HG02852 (cell line): Measurements from ENCODE around the gene NPHP4.

Experiments used
- ATAC-seq: cut with Tn5 transposase; IDR thresholded peaks from one replicate; pipeline ENCODE4 v1.9.1; 2021; ENCODE audit warnings: mild to moderate bottlenecking, moderate library complexity; ENCODE audit not compliant: unreplicated experiment

The NPHP4 gene

GRCh38 chr1:5975133-5975880, 16.9 kb downstream of the NPHP4 start:
- ATAC-seq: no peak

- no peak for ATAC-seq
Measured at GRCh38 chr1:5974631-5975030, 17.6 kb downstream of the NPHP4 start.

- ATAC-seq: no peak
Measured at GRCh38 chr1:5973771-5974170, 18.5 kb downstream of the NPHP4 start.

GRCh38 chr1:5972198-5972520, 20.1 kb downstream of the NPHP4 start:
- ATAC-seq: no peak

GRCh38 chr1:5971471-5972197, 20.6 kb downstream of the NPHP4 start:
- ATAC-seq: no peak

GRCh38 chr1:5970610-5971273, 21.5 kb downstream of the NPHP4 start:
- no peak for ATAC-seq

- ATAC-seq: no peak
Measured at GRCh38 chr1:5969168-5969567, 23.1 kb downstream of the NPHP4 start.

- ATAC-seq: no peak
Measured at GRCh38 chr1:5968161-5968736, 24.0 kb downstream of the NPHP4 start.

GRCh38 chr1:5967351-5968160, 24.7 kb downstream of the NPHP4 start:
- no peak for ATAC-seq

GRCh38 chr1:5966543-5967205, 25.6 kb downstream of the NPHP4 start:
- ATAC-seq: no peak

- ATAC-seq: no peak
Measured at GRCh38 chr1:5965586-5966131, 26.6 kb downstream of the NPHP4 start.

- ATAC-seq: no peak
Measured at GRCh38 chr1:5962265-5963105, 29.7 kb downstream of the NPHP4 start.

GRCh38 chr1:5961601-5962000, 30.6 kb downstream of the NPHP4 start:
- no peak for ATAC-seq

- ATAC-seq: no peak
Measured at GRCh38 chr1:5960336-5960735, 31.9 kb downstream of the NPHP4 start.

GRCh38 chr1:5959667-5960230, 32.5 kb downstream of the NPHP4 start:
- ATAC-seq: no peak

- ATAC-seq: no peak
Measured at GRCh38 chr1:5959087-5959486, 33.1 kb downstream of the NPHP4 start.

GRCh38 chr1:5956022-5956830, 36.0 kb downstream of the NPHP4 start:
- ATAC-seq: no peak

GRCh38 chr1:5955479-5955977, 36.7 kb downstream of the NPHP4 start:
- no peak for ATAC-seq
